ENCODE data around the gene GJC2.

Gene GJC2

DNA sequence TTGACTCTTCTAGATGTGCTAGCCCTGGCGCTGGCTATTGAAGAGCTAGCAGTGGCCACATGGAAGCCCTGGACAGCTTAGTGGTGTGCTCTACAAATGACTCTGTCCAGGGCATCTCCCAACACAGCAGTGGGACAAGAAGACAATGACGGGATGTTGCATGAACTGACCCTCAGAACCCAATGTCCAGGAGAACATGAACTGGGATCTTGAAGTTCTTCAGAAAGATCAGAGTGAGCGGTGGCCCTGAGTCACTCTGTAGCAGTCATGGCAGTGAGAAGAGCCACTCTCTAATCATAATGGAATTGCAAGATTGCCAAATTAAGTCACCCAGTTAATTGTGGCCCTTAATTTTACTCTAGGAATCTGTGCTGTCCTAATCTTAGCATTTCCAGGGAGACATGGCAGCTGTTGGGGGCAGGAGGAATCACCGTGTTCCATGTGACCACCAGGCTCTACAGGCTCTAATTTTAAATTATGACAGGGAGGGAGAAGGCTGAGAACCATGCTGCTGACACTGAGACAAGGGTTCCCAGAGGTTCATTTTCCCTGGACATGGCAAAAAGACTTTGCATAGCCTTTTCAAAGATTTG lies 47.9 kb downstream of the GJC2 start:
- DNase-seq, result no peak

DNA sequence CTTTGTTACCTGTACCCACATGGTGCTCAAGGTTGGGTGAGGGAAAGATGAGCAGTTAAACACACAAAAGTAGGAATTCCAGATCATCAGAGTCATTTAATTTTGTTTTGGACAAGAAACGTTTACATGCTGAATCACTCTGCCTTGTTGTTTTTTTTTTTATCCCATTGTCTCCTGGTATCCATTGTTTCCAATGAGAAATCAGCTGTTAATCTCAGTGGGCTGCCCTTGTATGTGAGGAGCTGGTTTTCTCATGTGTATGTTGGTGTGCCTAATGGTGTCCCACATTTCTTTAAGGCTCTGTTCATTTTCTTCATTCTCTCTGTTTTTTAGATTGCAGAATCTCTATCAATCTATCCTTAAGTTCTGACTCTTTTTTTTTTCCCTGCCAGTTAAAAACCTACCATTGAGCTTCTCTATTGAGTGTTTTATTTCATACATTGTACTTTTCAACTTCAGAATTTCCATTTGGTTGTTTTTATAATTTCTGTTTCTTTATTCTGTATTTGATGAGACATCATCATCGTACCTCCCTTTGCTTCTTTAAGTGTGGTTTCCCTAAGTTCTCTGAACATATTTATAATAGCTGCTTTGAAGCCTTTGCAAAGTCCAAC lies 49.4 kb downstream of the GJC2 start:
- DNase-seq, result no peak

DNA sequence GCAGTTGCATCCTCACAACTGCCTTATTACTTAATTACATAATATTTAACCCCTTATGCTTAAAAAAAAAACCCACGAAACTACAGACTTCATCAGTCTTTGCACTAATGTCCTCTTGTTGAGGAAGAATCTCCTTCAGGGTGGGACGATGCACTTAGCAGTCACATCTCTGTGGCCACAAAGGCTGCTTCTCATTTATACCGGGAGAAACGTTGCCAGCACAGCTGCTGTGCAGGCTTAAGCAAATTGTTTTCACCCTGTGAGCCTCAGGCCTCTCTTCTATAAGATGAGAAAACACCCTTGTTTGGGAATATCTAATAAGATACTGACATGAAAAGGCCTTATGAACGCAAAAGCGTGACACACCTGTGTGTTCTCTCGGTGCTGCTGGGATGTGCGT lies 55.2 kb downstream of the GJC2 start:
- DNase-seq, result no peak

DNA sequence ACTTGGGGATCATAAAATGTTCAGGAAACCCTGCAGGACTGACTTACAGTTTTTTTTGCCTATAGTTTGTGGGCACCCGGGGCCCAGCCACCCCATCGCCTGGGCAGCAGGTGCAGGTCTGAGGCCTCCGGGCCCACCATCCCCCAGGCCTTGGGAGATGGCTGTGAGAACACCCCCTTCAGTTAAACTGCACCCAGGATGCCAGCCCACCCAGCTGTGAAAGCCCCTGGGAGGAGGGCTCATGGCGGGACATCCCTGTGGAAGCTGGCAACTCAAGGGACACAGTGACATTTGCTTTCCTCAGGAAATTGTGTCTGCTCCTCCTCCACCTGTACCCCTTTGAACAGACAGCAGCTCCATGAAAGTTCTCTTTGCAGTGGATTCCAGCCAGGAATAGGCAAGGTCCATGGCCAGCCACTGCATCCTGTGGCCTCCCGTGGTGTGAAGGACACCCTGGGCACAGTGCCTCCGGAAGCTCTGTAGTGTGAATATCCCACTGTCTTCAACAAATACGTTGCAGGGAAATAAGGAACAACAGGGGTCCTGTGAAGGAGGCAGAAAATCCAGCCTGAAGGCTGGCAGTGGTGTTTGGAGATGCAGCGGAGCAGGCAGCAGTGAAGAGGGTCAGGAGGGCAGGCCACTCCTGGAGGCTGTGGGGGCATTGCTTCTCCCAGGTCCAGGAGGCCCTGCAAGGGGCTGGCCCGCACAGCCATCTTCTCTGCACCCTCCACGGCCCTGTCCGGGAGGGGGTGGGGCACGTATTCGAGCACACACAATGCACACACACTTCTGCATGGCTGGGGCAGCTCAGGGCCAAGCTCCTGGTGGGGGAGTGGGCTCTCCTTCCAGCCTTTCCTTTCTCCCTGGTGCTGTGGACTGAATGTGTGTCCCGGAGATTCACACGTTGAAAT lies 56.1 kb downstream of the GJC2 start:
- no peak for DNase-seq

DNA sequence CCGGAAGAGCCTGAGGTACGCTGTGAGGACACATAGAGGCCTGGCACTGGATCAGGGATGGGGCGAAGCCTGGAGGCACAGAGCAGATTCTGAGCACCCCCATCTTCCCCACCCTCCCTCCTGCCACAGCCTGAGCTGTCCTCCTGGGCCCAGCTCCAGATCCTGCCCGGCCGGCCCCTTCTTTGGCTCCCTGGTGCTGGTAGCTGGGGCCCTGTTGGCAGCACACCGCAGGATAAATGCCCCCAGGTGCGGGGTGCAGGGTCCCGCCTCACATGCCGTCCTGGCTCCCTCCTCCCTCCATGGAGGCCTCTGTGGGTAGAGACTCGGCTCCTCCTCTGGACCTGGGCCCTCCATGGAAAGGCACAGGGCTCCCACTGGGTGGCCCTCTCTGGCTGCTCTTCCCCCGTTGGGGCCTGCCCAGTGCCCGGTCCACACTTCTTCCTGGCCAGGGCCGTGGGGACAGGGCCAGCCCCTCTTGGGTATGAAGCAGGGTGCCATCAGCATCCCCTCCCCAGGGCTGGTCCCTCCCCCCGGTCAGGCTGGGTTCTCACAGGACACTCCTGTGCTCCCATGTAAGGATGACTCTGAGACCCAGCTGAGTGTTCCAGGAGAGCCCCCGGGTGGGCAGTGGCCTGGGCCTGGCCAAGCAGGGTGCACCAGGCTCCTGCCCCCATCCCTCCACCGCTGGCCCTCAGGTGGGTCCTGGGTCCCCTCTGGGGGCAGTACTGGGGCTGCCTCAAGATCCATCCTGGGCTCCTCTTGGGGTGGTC lies 57.0 kb downstream of the GJC2 start:
- no peak for DNase-seq

DNA sequence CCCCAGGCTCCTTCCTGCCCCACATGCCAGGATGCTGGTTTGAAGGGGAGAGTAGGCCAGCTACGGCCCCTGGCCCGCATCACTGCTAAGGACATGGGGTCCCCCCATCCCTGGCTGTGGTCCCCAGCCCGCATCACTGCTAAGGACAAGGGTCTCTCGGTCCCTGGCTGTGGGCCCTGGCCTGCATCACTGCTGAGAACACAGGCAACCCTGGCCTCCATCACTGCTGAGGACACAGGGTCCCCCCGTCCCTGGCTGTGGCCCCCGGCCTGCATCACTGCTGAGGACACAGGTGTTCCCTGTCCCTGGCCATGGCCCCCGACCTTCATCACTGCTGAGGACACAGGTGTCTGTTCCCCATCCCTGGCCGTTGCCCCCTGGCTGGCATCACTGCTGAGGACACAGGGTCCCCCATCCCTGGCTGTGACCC lies 57.7 kb downstream of the GJC2 start:
- DNase-seq, result no peak

DNA sequence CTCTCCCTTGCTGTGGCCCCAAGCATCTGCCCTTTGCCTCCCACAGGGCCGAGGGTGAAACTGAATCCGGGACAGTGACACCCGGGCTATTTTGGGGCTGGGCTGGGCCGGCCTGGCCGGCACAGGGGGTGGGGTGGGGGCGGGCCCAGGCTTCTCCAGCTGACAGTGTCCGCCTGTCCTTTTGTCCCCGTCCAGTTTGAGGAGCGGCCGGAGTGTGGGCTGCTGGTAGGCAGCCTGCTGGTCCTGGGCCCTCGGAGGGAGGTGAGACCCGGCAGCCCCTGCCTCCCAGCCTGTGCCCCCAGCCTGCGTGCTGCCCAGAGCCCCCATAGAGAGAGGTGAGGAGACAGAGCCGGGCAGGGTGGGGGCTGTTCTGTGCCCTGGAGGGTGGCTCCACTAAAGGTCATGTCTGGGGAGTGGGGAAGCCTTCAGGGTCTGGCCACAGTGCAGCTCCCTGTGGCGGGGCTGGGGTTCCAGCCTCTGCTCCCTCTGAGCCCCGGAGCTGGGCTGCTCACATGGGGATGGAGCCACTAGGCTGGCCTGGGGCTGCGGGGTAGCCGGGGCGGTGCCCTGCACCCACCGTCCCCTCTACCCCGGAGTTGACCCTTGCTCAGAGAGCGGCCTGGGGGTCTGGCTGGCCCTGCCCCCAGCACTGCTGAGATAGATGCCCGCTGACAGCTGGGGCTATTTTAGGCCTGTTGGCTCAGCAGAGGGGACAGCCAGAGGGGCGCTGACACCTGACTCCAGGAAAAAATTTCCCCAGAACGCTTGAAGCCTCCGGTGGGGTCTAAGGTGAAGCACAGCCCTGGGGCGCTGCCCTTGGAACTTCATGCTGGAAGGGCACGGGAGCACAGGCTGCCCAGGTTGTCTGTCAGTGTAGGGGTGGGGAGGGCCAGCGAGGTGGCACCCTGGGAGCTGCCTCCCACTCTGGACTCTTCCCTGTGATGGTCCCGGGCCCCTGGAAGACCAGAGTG lies 58.4 kb downstream of the GJC2 start, which contains the start of gene OBSCN:
TSS of gene OBSCN (plus strand) at position 194 of the 971 bp plus-strand sequence. CDS start 3,740 bp downstream, outside the sequence.
- no peak for DNase-seq

DNA sequence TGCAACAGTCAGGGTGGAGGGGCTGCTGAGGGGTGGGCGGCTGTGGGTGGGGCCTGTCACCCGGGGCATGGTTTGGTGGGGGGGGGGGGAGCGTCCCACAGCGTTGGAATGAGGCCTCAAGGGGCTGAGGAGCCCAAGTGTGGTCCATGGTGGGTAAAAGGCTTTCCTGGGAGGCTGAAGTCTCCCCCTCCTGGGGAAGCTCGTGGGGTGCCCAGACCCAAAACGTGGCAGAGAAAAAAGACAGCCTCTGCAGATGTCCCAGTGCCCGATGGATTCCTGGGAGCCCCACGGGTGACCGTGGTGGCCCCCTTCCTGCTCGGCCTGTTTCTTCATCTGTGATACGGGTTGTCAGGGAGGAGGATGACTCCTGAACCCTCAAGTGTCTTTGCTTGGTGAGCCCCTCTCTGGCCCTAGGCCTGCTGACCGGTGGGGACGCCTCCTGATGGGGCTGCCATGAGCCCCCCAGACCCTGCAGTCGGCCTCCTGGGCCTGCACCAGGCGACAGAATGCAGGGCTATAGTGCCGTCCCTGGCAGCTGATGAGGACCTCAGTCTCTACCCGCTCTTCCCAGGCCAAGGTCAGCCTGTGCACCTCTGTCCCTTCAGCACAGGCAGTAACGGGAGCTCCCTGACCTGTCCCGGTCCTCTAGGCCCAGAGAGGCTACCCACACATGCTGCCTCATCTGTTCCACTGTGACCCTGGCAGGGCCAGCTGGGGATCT lies 59.3 kb downstream of the GJC2 start:
- DNase-seq, result no peak

All from activated effector memory CD4-positive, alpha-beta T cell treated with Interleukin-2 at 50 U/mL for 16 hours (primary cell).